RPMI7951 (cell line): ENCODE data around the gene CALML4. TPM values are rescaled to one million over a fixed set of nuclear protein-coding genes. Genes with fewer than 3 reads are reported as not detected.
"Not testable (repeated sequence)": the region's sequence is repeated elsewhere in the genome, so short reads cannot be mapped to it uniquely, and the experiment has no call there.

ENCODE experiments used
- DNase-seq: peaks from one replicate; pipeline ENCODE4 v3.0.0-alpha.2; 2012; ENCODE audit warnings: low read depth
- total RNA-seq: library from RNA; depleted of rRNA; stranded (reverse); fragments of >200 nt; shearing (Covaris generic); gene quantifications from 2 replicates; pipeline ENCODE4 v1.2.3, GENCODE V29; 2014

The CALML4 gene
- total RNA-seq, 1 experiment from 2014 or later: 1.4 TPM

- no peak for DNase-seq
Measured at GRCh38 chr15:68224546-68225250, 19.6 kb upstream of the CALML4 start.

DNA sequence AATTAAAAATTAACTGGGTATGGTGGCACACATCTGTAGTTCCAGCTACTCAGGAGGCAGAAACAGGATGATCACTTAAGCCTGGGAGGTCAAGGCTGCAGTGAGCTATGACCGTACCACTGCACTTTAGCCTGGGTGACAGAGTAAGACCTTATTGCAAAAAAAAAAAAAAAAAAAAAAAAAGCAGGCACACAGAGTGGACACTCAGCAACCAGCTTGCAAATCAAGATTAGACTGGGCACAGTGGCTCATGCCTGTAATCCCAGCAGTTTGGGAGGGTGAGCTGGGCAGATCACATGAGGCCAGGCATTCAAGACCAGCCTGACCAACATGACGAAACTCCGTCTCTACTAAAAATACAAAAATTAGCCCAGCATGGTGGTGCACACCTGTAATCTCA lies 19.0 kb upstream of the CALML4 start:
- DNase-seq: no peak

DNA sequence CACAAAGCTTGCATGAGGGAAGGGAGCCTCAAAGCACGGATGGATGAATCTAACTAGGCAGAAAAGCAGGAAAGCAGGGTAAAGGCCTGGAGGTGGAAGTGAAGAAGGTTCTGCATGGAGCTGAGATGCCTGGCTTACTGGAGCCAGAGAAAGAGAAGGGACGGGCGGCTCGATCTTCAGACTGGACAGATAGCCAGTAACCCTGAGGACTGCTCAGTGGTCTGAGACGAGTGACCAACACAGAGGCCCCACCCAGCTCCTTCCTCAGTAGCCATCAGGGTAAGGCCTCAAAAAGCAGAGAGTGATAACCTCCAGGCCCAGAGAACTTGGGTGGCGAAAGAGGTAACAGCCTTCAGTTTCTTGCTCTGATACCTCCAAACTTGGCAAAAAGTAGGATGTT lies 18.0 kb upstream of the CALML4 start:
- DNase-seq: no peak

DNA sequence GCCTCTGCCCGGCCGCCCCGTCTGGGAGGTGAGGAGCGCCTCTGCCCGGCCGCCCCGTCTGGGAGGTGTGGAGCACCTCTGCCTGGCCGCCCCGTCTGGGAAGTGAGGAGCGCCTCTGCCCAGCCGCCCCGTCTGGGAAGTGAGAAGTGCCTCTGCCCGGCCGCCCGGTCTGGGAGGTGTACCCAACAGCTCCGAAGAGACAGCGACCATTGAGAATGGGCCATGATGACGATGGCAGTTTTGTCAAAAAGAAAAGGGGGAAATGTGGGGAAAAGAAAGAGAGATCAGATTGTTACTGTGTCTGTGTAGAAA lies 17.3 kb upstream of the CALML4 start:
- DNase-seq: not testable (repeated sequence)

- not testable (repeated sequence) for DNase-seq
Measured at GRCh38 chr15:68221530-68222431, 16.6 kb upstream of the CALML4 start.

DNA sequence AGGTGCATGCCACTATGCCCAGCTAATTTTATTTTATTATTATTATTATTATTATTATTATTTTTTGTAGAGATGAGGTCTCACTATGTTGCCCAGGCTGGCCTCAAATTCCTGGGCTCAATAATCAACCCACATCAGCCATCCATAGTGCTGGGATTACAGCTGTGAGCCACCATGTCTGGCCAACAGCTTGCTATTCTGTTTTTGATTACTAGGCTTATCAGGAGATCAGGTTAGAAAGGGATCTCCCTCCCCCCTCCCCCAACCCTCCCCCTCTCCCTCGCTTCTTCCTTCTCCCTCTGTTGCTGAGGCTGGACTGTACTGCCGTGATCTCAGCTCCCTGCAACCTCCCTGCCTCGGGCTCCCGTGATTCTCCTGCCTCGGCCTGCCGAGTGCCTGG lies 15.8 kb upstream of the CALML4 start:
- no peak for DNase-seq

DNA sequence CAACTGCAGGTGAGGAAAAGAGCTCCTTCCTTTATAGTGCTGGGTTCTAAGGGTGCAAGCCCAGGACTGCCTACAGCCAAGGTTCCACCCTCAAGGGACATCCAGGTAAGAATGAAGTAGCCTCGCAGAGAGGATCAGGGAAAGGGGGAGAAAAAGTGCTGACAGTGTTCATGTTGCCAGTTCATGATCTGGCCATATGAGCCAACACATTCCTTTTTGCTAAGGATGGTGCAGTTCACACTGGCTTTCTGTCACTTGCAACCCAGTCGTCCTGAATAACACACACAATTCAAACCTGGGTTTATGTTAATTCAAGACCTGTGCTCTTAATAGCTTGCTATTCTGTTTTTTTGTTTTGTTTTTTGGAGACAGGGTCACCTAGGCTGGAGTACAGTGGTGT lies 15.4 kb upstream of the CALML4 start:
- no peak for DNase-seq

GRCh38 chr15:68218847-68219798 lies 14.0 kb upstream of the CALML4 start:
- DNase-seq: no peak

- DNase-seq: no peak
Measured at GRCh38 chr15:68218331-68218730, 13.2 kb upstream of the CALML4 start.

DNA sequence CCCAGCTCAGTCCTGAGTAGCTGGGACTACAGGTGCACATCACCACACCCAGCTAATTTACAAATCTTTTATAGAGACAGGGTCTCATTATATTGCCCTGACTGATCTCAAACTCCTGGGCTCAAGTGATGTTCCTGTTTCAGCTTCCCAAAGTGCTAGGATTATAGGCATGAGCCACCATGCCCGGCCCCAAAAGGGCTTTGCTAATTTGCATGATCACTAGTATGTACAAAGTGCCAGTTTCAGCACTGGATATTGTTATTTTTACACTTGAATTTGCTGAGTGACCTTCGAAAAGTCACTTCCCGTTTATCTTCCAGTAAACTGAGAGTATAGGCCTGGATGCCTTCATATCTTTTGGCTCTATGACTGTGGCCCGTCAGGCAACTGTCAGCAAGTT lies 12.2 kb upstream of the CALML4 start:
- no peak for DNase-seq

GRCh38 chr15:68214838-68215254 lies 9.7 kb upstream of the CALML4 start:
- DNase-seq: no peak

DNA sequence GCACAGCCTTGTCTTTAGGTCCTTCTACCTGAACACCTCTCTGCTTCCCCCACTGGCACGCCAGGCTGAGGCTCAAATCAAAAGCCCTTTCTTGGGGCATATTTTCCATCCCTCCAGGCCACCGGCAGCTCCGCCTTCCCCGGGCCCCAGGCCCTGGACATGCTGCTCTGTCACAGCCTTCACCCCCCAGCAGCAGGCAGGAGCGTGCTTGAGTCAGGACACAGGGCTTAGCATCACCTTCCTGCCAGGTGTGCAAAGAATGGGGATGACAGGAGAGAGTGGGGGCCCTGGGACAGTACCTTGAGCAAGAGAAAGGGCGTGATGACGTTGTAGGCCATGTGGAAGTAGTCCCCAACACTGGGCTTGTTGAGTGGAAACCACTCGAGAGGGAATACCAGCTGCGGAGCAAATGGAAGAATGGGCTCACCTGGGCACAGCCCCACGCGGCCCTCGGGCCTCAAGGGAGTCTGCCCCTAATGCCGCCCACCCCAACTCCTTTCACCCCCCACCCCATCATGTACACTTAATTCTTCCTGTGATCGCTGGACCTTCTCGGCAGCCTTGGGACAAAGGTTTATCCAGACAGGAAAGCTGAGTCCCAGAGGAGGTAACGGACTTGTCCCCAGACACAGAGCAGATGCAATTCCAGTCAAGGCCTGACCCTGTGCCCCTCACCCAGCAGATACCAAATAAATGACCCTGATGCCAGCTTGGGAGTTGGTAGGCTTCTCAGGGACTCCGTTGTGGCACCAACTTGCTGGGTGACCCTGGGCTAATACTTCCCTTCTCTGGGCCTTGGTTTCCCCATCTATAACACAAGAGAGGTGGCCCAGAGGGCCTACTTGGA lies 9.1 kb upstream of the CALML4 start:
- DNase-seq: no peak

DNA sequence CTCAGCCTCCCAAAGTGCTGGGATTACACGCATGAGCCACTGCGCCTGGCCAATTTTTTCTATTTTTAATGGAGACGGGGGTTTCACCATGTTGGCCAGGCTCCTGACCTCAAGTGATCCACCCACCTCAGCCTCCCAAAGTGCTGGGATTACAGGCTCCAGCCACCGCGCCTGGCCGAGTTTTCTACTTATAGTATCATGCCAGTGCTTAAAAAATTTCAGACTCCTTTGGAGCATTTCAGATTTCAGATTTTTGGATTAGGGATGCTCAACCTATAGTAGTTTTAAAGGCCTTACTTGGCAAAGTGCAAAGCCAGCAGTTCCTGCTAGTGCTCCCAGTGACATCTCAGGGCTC lies 8.3 kb upstream of the CALML4 start:
- DNase-seq: not testable (repeated sequence)

GRCh38 chr15:68211656-68212320 lies 6.7 kb upstream of the CALML4 start:
- no peak for DNase-seq

DNA sequence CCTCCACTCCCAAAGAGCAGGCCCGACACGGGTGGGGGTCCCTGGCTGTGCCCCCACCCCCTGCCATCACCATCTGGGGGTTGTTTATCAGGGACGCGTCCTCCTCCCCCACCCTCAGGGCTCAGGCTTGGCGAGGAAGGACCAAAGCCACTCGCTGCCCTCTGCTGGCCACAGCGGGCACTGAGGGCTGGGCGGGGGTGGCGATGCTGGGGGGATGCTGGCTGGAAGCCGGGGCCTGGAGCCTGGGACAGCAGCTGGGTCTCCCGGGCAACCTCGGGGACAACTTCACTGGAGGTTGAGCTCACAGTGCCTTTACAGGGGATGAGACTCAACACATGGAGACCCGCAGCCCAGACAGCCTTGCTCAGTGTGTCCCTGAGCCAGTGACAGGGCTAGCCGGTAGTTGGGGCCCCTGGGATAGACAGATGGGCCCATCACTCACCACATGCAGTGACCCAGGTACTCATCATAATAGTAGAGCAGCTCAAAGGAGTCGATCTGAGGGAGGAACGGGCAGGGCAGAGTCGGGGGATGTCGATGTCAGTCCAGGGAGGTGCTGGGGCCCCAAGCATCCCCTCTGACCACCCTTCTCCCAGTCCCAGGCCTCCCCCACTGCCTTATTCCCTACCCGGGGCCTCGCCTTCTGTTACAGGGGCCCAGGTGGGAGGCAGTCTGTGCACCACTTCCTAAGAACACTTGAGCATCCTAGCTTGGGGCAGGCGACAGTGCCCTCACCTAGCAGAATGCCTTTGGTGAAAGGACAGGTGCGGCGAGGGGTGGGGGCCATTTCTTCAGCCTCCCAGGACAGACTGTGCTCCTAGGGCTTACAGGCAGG lies 5.9 kb upstream of the CALML4 start:
- peak; percentile 29 for DNase-seq

GRCh38 chr15:68210409-68210756 lies 5.3 kb upstream of the CALML4 start:
- DNase-seq: no peak

GRCh38 chr15:68209735-68210408 lies 4.7 kb upstream of the CALML4 start:
- no peak for DNase-seq

- no peak for DNase-seq
Measured at GRCh38 chr15:68209272-68209671, 4.1 kb upstream of the CALML4 start.

GRCh38 chr15:68208636-68209240 lies 3.6 kb upstream of the CALML4 start:
- DNase-seq: no peak
